ENCODE measurements around the gene DNAJC1.

DNAJC1 gene

DNA sequence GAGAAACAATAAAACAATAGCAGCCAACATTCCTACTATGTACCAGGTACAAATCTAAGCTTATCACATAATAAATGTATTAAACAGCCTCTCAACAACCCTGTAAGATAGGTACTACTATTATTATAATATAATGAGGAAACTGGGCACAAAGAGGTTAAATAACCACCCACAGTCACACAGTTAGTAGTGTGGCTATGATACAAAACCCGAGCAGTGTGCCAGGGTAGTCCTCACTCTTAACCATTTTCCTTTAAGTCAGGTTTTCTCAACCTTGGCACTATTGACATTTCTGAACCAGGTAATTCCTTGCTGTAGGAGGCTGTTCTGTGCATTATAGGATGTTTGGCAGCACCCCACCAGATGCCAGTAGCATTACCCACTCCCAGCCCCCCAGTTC lies 48.8 kb downstream of the DNAJC1 start:
- no peak for DNase-seq

DNA sequence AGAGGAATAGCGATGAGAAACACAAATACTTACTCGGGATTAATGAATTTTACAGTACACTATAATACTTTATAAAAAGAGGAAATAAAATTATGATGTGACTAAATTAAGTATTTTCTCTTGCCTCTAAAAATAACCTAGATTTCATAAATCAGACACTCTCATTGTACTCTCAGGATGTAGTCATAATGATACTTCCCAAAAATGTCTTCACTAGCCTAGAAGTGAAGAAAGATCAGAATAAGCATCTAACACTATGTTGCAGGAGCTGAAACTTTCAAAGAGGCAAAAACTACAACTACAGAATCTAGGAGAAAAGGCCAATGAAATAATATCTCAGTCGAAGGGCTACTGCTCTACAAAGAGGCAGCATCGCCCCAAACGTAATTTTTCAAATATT lies 49.4 kb downstream of the DNAJC1 start:
- no peak for DNase-seq

DNA sequence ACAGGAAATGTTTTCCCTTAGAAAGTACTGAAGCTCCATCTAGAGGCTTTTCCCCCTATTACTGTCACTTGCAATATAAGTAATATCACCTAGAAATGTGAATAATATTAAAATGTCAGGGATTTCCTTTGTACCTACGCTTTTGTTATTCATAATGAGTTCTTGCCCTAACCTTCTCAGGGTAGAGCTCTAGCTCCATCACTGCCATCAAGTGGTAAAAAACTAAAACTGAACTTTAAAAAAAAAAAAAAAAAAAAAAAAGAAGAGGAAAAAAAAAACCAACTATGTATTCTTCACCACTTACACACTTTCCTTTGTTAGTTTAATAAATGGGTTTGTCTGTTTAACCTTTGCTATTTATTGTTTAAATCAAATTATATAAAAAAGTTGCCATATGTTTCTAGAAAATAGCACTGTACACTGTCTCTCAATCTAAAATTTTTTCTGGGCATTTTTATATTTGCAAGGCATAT lies 49.9 kb downstream of the DNAJC1 start:
- DNase-seq = peak; percentile 1

DNA sequence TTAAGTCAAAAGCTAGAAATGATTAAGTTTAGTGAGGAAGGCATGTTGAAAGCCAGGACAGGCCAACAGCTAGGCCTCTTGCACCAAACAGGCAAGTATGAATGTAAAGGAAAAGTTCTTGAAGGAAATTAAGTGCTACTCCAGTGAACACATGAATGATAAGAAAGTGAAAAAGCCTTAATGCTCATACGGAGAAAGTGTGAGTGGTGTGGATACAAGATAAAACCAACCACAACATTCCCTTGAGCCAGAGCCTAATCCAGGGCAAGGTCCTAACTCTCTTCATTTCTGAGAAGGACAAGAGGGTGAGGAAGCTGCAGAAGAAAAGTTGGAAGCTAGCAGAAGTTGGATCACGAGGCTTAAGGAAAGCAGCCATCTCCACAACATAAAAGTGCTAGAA lies 53.0 kb downstream of the DNAJC1 start:
- no peak for DNase-seq

DNA sequence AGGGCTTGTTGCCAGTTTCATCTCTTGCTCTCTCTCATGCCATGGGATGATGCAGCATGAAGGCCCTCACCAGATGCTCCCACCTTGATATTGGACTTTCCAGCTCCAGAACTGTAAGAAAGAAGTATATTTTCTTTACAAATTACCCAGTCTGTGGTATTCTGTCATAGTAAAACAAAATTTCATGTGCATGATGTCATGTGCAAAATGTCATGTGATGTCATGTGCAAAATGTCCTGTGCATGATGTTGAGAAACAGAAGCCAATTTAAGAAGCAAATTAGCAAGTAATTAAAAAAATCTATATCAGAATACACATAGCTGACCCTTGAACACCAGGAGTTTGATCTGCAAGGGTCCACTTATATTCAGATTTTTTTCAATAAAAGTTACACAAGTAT lies 56.6 kb downstream of the DNAJC1 start:
- no peak for DNase-seq

DNA sequence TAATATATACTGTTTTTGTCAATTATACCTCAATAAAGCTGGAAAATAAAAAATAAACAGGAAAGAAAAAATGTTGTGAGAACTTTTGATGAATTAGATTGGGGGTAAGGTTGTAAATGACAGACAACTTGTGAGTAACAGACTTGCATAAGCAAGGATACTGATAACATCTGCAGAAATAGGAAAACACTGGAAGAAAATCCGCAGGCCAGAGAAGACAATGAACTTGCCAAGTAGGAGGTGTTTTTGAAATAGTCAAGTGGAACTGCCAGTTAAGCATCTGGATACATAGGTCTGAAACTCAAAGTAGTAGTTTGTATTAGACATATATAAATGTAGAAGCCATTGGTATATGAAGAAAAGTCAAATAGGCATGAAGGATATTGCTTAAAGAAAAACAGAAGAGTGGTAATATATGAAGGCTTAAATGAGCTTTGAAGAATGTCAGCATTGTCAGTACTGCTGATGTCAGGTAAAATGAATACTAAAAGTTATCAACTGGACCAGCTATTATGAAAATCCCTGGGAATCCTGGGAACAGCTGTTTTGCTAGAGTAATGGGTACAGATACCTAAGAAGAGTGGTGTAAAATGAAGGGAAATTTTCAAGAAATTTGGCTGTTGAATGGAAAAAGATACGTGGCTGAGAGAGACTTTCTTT lies 58.7 kb downstream of the DNAJC1 start:
- DNase-seq = no peak

DNA sequence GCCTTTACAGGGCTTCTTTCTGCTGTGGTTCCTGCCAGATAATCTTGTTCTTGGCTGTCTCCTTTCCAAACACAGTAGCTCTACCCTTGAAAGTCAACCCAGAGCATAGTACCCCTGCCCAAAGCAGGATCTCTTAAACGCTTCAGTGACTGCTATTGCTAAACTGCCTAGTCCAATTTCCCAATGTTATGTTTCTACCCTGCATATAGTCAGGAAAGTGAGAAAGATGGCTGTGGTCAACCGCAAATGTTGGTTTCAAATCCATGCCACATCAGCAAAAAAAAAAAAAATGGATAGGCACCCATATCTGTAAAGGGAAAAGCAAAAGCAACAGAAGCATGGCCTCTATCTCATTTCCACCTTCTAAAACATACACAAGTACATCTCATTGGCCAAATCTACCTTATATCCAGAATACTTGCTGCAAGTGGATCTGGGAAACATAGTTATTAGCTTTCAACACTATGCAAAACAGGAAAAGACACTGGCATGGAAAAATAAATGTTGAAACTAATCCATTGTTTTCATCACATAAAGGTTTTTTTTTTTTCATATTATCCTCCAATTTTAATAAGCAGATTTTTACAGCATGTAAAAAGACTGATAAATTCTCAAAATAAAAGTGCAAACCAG lies 59.8 kb downstream of the DNAJC1 start:
- peak; percentile 23 for DNase-seq

DNA sequence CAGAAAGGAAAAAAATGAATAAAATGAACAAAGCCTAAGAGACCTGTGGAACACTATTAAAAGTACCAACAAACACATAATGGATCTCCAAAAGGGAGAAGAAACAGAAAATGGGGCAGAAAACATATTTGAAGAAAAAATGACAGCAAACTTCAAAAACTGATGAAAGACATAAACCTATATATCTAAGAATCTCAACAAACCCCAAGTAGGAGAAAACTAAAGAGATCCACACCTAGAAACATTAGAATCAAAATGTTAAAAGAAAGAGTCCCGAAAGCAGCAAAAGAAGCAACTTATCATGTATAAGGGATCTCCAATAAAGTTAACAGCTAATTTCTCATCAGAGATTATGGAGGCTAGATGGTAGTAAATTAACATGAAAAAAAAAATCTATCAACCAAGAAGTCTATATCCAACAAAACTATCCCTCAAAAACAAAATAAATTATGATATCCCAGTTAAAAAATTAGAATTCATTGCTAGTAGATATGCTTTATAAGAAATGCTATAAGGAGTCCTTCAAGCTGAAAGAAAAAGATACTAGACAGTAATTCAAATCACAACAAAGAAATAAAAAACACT lies 68.0 kb downstream of the DNAJC1 start:
- DNase-seq = no peak

DNA sequence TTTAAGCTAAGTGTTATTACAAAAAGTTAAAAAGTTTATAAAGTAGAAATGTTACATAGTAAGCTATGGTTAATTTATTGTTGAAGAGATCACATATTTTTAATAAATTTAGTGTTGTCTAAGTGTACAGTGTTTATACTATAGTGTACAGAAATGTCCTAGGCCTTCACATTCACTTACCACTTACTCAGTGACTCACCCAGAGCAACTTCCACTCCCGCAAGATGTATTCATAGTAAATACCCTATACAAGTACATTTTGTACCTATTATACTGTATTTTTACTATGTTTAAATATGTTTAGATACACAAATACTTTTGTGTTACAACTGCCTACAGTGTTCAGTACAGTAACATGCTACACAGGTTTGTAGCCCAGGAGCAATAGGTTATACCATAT lies 69.2 kb downstream of the DNAJC1 start:
- no peak for DNase-seq

DNA sequence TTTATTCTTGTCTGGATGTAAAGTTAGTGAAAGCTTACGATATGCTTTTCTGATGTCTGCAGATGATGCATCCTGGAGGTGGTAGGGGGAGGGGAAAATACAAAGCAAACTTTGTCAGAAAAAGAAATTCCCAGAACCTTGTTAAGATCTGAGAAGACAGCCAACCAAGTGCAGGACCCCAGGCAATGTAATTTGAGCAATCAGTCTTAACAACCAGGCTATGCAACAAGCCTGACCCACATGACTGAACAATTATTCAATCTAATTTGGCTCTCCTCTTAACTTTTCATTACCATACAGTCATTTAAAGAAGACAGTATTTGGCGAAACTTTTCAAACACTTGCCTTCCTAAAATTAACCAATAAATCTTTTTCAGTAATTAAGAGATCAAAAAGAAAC lies 74.5 kb downstream of the DNAJC1 start:
- DNase-seq = no peak

DNA sequence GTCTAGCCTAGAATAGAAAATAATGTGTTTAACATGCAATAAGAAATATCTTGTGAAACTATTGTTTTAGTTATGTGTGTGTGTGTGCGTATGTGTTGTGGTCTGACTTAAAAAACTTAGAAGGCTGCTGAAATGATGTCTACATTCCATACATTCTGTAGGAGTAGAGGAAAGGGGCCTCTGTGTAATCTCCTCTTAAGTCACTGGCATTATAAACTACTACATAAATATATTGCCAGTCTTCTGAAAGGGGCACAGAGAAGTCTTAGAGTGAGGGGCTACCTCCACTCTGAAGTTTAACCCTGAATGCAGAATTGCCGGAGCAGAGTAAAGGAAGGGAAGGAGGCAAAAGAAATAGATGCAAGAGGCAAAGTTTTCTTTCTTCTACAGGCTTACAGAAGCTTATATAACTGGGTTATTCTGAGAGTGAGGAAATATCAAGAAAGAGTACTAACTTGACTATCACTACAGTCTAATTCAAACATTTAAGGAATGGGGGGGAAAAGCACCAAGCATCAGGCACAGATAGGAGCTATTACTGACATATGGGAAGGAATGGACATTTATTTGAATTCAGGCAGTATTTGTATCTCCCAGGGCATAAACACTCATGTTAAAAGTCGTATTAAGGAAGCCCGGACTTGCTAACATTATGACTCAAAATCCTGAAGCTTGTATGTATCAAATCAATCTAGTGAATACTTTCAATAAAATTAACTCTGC lies 75.7 kb downstream of the DNAJC1 start:
- DNase-seq = no peak

DNA sequence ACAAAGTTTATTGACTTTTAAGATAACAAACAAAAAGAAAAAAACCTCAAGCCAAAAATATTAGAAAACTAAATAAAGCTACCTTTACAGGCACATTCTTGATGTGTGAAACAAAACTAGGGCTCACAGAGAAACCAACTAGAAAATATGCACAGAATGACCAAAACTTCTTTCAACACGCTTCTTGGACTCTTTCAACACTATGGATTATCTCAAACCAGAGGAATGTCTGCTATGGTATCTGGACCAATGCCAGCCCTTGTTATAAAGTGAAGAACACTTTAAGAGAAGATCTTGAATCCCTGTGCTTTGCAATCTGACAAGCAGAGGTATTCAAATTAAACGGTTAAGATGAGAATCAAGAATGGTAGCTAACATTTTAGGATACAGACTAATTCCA lies 76.6 kb downstream of the DNAJC1 start:
- no peak for DNase-seq

DNA sequence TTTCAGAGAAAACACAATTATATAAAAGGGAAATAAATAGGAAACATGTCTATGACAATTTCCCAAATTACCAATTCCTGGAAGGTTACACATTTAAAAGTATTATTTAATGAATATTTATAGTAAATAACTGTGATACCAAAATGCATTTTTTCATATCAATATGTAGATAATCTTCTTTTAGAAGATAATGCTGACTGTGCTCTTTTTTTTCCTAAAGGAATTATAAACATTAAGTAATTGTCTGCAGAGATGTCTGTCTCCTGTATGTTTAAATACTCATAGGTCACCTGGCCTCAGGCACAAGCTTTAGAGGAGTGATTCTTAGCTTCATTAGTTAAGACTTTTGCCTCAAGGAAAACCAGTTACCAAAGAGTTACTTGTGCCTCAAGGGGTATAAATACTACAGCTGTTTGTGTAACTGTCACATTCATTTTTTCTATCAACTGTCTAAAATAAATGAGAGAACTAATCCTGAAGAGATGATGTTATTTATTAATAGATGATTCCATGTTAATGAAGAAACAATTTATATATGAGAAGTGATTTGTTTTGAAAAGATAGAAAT lies 77.1 kb downstream of the DNAJC1 start:
- no peak for DNase-seq

DNA sequence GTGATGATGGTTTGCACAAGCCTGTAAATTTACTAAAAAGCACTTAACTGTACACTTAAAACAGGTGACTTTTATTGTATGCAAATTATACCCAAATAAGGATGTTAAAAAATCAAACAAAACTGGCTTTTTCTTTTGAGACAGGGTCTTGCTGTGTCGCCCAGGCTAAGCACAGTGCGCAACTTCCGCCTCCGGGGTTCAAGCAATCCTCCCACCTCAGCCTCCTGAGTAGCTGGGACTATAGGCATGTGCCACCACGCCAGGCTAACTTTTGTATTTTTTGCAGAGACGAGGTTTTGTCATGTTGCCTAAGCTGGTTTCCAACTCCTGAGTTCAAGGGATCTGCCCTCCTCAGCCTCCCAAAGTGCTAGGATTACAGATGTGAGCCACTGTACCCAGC lies 77.7 kb downstream of the DNAJC1 start:
- no peak for DNase-seq

DNA sequence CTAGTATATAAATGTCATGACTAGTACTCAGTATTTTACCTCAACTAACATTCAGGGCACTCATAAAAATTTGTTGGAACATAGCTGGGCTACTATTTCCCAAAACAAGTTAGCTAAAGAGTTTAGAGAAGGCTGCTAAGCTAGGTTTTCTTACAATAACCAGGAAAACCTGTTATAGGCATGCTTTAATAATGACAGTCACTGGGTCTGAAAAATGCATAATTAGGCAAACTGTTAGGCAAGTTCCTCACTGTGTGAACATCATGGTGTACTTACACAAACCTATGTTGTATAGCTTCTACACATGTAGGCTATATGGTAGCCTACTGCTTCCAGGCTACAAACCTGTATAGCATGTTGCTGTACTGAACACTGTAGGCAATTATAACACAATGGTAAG lies 79.0 kb downstream of the DNAJC1 start:
- DNase-seq = no peak

DNA sequence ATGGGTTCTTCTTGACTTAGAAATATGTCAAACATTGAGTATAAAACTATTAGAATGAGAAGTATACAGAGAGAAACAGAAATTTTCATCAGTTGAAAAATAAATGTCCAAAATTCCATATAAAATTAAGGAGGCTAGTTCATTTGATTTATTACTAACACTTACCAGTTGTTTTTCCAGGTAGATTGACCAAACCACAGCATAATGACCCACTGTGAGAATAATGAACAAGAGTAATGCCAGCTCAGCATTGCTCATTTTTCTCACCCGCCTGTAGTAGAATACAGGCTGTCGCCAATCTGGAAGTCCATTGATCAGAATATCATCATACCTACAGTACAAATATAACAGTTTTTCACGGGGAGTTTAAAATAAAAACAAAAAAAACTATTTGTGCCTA lies 82.9 kb downstream of the DNAJC1 start:
- no peak for DNase-seq

DNA sequence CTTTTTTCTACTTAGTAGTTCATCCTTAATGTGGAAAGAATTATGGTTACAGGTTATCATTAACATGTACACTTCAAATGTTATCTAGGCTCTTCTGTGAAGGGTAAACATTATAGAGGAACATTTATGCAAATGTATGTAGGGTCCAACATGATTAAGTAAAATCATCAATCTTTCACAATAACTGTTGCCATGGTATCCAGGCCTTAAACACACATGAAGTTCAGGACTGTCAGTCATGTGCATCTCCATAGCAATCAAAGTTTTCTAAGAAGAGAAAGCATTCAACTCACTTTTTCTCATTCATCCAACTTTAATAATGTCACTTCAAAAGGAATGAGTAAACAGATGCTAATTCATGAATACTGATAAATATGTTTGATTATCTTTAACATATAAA lies 83.6 kb downstream of the DNAJC1 start:
- DNase-seq = no peak

DNA sequence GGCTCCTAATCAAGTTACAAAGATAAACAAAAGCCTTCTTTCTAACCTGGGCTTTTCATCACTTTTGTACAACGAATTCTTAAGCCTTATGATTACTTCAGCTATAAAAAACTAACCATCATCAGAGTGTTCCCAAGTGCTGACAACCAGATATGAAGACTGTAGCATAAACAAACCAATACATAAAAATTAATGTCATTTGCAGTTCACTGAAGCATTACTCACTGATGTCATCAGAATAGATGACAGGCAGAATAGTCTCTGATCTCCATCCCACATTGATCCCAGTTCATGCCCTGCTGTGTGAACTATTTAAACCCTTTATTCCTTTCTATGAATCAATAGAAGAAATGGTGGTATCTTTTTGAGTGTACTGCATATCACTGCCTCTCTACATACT lies 84.4 kb downstream of the DNAJC1 start:
- DNase-seq = no peak

DNA sequence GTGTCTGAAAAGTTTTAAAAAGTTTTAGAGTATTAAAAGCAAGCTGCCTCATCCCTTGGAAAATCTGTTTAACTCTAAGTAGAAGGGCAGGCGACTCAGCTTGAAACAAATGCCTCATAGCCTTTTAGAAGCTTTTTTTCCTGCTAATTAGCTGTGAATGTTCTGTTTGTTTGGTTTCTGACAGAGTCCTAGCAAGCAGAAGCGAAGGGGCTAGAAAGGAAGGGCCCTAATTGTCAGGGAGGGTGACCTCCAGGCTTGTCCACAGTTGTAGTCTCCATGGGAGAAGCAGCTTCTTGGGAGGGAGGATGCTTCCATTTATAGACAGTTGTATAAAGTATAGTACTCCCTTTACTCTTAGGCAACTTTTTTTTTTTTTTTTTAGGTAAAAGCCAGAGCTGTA lies 90.9 kb downstream of the DNAJC1 start:
- DNase-seq = no peak

DNA sequence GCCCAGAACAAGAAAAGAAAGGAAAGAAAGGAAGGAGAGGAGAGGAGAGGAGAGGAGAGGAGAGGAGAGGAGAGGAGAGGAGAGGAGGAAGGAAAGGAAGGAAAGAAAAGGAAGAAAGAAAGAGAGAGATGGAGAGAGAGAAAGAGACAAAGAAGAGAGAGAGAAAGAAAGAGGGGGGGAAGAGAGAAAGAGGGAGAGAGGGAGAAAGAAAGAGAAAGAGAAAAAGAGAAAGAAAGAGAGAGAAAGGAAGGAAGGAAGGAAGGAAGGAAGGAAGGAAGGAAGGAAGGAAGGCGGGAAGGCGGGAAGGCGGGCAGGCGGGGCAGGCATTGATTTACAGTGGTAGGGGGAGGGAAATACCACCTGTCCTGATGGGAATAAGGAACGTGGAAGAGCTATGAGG lies 92.7 kb downstream of the DNAJC1 start:
- DNase-seq = no peak

DNA sequence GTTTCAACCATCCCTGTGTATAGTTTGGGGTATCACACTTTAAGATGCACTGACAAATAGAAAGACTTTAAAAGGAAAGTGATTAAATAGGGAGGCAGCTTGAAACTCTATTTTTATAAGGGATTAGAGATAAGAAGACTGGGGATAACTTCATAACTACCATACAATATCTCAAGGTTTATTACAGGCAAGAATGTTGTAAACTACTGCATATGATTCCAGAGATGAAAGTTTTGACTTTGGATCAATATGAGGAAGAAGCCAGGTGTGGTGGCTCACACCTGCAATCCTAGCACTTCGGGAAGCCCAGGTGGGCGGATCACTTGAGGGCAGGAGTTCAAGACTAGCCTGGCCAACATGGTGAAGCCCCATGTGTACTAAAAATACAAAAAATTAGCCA lies 96.1 kb downstream of the DNAJC1 start:
- DNase-seq = no peak

DNA sequence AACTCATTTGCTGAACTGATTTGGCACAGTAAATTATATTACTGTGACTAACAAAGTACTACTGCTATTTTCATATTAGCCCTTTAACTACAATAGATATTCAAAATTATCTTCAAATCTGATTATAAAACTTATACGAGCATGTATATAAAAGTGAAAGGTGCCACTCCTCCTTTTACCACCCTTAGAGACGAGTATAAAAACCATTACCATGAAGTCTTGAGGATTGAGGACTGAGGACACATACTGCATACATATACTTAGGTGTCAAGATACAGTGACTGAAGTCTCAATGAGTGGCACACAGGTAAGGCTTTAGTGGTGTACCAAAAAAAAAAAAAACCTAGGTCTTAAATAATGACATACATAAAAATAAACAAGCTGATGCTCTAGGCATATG lies 98.6 kb downstream of the DNAJC1 start:
- DNase-seq = no peak

DNA sequence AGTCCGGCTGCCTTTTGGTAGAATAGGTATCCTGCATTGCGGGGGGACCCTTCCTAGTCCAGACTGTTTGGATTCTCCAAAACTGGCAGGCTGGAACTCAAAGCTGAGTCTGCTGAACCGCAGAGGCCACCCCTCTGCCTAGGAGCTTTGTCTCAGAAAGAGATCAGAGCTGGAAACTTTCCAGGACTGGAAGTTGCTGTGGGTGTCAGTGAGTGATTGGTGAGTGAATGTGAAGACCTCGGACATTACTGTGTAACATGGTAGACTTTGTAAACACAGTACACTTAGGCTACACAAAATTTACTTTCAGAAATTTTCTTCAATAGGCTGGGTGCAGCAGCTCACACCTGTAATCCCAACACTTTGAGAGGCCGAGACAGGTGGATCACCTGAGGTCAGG lies 103.8 kb downstream of the DNAJC1 start:
- no peak for DNase-seq

DNA sequence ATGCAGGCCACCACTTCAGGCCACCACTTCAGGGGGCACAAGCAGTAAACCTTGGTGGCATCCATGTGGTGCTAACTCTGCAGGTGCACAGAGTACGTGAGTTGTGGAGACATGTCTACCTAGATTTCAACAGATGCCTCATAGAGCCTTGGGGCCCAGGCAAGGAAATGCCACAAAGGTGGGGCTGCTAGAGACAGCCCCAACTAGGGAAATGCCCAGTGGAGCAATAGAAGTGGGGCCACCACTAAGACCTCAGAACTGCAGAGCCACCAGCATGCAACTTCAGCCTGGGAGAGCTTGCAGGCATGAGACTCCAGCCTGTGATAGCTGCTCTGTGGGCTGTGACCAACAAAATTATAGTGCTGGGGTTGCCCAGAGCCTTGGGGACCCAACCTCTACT lies 107.6 kb downstream of the DNAJC1 start:
- DNase-seq = no peak
